GM23248 (cell line): ENCODE data around the gene RUBCNL.

ENCODE experiments used
- EZH2 ChIP-seq: fragments of 200-600 bp; sonication (generic); IDR thresholded peaks from 2 replicates; pipeline ENCODE4 v1.6.1; 2018; ENCODE audit warnings: antibody characterized with exemption, mild to moderate bottlenecking; ENCODE audit not compliant: insufficient read depth, poor library complexity, severe bottlenecking
- EZH2phosphoT487 ChIP-seq: fragments of 200-600 bp; sonication (generic); IDR thresholded peaks from 2 replicates; pipeline ENCODE4 v1.6.1; 2018; ENCODE audit warnings: antibody characterized with exemption, moderate library complexity, mild to moderate bottlenecking, low read depth; ENCODE audit not compliant: insufficient read depth

DNA sequence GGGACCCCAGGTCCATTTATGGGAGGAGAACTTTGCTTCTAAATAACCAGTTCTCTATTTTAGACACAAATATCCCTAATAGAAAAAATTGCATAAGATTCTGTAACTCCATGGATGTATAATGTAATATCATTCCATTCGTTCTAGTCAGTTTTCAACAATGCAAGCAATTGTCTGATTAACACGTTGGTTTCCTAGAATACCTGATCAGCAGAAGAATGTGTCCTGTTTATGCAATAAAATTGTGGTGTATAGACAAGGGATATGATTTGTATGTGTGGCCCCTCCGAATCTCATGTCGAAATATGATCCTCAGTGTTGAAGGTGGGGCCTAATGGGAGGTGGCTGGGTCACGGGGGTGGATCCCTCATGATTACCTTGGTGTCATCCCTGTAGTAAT lies 62.1 kb downstream of the RUBCNL start:
- TF ChIP-seq EZH2, result no peak
- no peak for TF ChIP-seq EZH2phosphoT487
